Measurements from ENCODE around the gene POM121L2.

POM121L2 gene

DNA sequence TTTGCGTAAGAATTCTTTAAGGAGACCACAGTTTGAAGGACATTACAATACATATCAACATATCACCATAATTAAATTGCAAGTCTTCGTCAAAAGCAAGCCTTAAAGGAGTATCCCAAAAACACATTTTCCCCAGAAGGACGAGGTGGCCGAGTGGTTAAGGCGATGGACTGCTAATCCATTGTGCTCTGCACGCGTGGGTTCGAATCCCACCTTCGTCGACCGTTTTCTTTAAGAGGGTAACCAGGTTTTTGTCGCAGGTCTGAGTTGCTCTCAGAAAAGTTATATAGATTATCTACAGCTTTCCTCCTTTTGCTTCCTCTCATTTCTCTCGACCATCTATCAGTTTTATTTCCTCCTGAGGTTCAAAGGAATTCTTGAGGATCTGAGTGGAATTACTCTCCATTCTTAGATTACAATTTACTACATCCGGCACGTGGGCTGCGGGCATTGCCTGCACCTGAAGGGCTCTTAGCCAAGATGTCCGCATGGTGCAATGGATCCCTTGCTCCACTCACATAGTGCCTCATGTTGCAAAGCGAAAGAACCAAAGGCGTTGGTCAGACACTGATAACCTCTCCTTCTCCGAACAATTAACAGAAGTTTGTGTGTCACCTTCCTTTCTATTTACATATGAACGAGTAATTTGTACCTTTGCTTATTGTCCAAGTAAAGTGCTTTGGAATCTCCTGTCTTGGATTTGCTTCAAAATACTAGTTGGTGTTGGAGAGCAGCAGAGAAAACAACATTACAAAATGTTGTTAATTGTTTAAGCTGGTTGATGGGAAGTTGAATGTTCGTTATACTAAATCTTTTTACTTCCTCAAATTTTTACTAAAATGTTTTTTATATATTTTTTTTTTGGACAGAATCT is 14.0 kb downstream of the POM121L2 start:
- Histone ChIP-seq H4K20me1 (ENCODE audit: insufficient read depth, low read length) (no peaks in the 10 kb centered on the region), H3K36me3 (ENCODE audit: insufficient read depth, low read length) (no peaks in the 10 kb centered on the region), H3K9me3 (ENCODE audit: low read length) (no peaks in the 10 kb centered on the region), H3F3A (ENCODE audit: insufficient read depth, low read length) (no peaks in the 10 kb centered on the region), H3K4me1 (ENCODE audit: insufficient read depth, low read length, severe bottlenecking) (no peaks in the 10 kb centered on the region), H3K9ac (ENCODE audit: low read length) (no peak overlapping the region), H3K4me3 (ENCODE audit: low read depth, low read length, poor library complexity, severe bottlenecking) (no peak overlapping the region), H3K9me2 (ENCODE audit: low read depth, low read length) (no peaks in the 10 kb centered on the region), H3K27ac (ENCODE audit: low read depth, low read length, poor library complexity, severe bottlenecking) (no peak overlapping the region), H3K79me2 (ENCODE audit: insufficient read depth, low read length) (no peaks in the 10 kb centered on the region), H3K4me2 (ENCODE audit: low read length) (no peak overlapping the region), H3K27me3 (ENCODE audit: insufficient read depth, low read length) (no peaks in the 10 kb centered on the region), H2AFZ (ENCODE audit: low read length) (no peak overlapping the region)
- TF ChIP-seq, protein P1, sequence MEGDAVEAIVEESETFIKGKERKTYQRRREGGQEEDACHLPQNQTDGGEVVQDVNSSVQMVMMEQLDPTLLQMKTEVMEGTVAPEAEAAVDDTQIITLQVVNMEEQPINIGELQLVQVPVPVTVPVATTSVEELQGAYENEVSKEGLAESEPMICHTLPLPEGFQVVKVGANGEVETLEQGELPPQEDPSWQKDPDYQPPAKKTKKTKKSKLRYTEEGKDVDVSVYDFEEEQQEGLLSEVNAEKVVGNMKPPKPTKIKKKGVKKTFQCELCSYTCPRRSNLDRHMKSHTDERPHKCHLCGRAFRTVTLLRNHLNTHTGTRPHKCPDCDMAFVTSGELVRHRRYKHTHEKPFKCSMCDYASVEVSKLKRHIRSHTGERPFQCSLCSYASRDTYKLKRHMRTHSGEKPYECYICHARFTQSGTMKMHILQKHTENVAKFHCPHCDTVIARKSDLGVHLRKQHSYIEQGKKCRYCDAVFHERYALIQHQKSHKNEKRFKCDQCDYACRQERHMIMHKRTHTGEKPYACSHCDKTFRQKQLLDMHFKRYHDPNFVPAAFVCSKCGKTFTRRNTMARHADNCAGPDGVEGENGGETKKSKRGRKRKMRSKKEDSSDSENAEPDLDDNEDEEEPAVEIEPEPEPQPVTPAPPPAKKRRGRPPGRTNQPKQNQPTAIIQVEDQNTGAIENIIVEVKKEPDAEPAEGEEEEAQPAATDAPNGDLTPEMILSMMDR (IDR thresholded peaks at IDR 0.05; ENCODE audit: low read length): no peak

DNA sequence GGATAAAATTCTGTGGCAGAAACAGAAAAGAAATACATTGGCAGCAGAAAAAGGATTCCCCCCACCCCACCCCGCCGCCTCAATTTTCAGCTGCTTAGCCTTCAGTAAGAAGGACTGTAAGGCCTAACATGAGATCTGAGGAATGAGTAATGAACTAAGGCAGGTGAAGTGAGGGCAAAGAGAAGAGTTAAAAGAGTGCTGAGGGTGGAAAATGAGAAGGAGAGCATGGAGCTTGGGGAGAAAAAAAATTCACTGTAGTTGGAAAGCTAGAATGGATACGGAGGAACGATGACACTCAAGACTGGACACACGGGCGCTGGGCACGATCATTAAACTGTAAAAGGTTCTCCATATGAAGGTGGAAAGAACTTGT is 14.6 kb downstream of the POM121L2 start:
- Histone ChIP-seq H3K4me1 (ENCODE audit: insufficient read depth, low read length, severe bottlenecking) (no peaks in the 10 kb centered on the region), H3K36me3 (ENCODE audit: insufficient read depth, low read length) (no peaks in the 10 kb centered on the region), H3K9ac (ENCODE audit: low read length) (no peak overlapping the region), H2AFZ (ENCODE audit: low read length) (no peak overlapping the region), H3K79me2 (ENCODE audit: insufficient read depth, low read length) (no peaks in the 10 kb centered on the region), H3K27ac (ENCODE audit: low read depth, low read length, poor library complexity, severe bottlenecking) (no peak overlapping the region), H4K20me1 (ENCODE audit: insufficient read depth, low read length) (no peaks in the 10 kb centered on the region), H3K9me3 (ENCODE audit: low read length) (no peaks in the 10 kb centered on the region), H3K4me2 (ENCODE audit: low read length) (no peak overlapping the region), H3K27me3 (ENCODE audit: insufficient read depth, low read length) (no peaks in the 10 kb centered on the region), H3K4me3 (ENCODE audit: low read depth, low read length, poor library complexity, severe bottlenecking) (no peak overlapping the region), H3F3A (ENCODE audit: insufficient read depth, low read length) (no peaks in the 10 kb centered on the region), H3K9me2 (ENCODE audit: low read depth, low read length) (no peaks in the 10 kb centered on the region)
- no peak for TF ChIP-seq EZH2 (IDR thresholded peaks at IDR 0.05; ENCODE audit: borderline replicate concordance, low read length)
- TF ChIP-seq, protein P1 (IDR thresholded peaks at IDR 0.05; ENCODE audit: low read length): no peak

- H2AFZ ChIP-seq (ENCODE audit: low read length): no peak overlapping the region
- TF ChIP-seq, protein P1 (IDR thresholded peaks at IDR 0.05; ENCODE audit: low read length): no peak
- TF ChIP-seq EZH2 (IDR thresholded peaks at IDR 0.05; ENCODE audit: borderline replicate concordance, low read length): no peak
- H3K4me3 ChIP-seq (ENCODE audit: low read depth, low read length, poor library complexity, severe bottlenecking): no peak overlapping the region
- H3K9me2 ChIP-seq (ENCODE audit: low read depth, low read length): no peaks in the 10 kb centered on the region
- H3K36me3 ChIP-seq (ENCODE audit: insufficient read depth, low read length): no peaks in the 10 kb centered on the region
- no peaks in the 10 kb centered on the region for H3K9me3 ChIP-seq (ENCODE audit: low read length)
- H3K27me3 ChIP-seq (ENCODE audit: insufficient read depth, low read length): no peaks in the 10 kb centered on the region
- H3K27ac ChIP-seq (ENCODE audit: low read depth, low read length, poor library complexity, severe bottlenecking): no peak overlapping the region
- H3K79me2 ChIP-seq (ENCODE audit: insufficient read depth, low read length): no peaks in the 10 kb centered on the region
- H3K9ac ChIP-seq (ENCODE audit: low read length): no peak overlapping the region
- no peaks in the 10 kb centered on the region for H3F3A ChIP-seq (ENCODE audit: insufficient read depth, low read length)
- no peaks in the 10 kb centered on the region for H3K4me1 ChIP-seq (ENCODE audit: insufficient read depth, low read length, severe bottlenecking)
- H4K20me1 ChIP-seq (ENCODE audit: insufficient read depth, low read length): no peaks in the 10 kb centered on the region
- no peak overlapping the region for H3K4me2 ChIP-seq (ENCODE audit: low read length)
These were observed 15.8 kb downstream of the POM121L2 start for GRCh38 chr6:27296106-27296783.

All from OCI-LY1 (cell line).